Measurements from ENCODE around the gene GSN.

Gene GSN

GRCh38 chr9:121284733-121285451 lies 16.9 kb downstream of the GSN start:
- H3K27ac ChIP-seq, result no peak overlapping the region
- no peak for TF ChIP-seq CTCF (IDR thresholded peaks at IDR 0.05)
- no peak for TF ChIP-seq ZFX (IDR thresholded peaks at IDR 0.05; ENCODE audit: borderline replicate concordance)

GRCh38 chr9:121285835-121286687 lies 18.1 kb downstream of the GSN start:
- no peak for TF ChIP-seq ZFX (IDR thresholded peaks at IDR 0.05; ENCODE audit: borderline replicate concordance)
- TF ChIP-seq CTCF (IDR thresholded peaks at IDR 0.05), result no peak
- H3K27ac ChIP-seq, result peak overlapping the region; percentile 48

GRCh38 chr9:121286688-121286972 lies 18.7 kb downstream of the GSN start:
- peak overlapping the region; percentile 48 for H3K27ac ChIP-seq
- TF ChIP-seq CTCF (IDR thresholded peaks at IDR 0.05), result no peak
- TF ChIP-seq ZFX (IDR thresholded peaks at IDR 0.05; ENCODE audit: borderline replicate concordance), result no peak

GRCh38 chr9:121286973-121287741 lies 19.2 kb downstream of the GSN start:
- TF ChIP-seq ZFX (IDR thresholded peaks at IDR 0.05; ENCODE audit: borderline replicate concordance) (no peak), CTCF (IDR thresholded peaks at IDR 0.05) (no peak)
- peak overlapping the region; percentile 48 for H3K27ac ChIP-seq

GRCh38 chr9:121288673-121289025 lies 20.7 kb downstream of the GSN start:
- H3K27ac ChIP-seq, result no peak overlapping the region
- TF ChIP-seq CTCF (IDR thresholded peaks at IDR 0.05) (no peak), ZFX (IDR thresholded peaks at IDR 0.05; ENCODE audit: borderline replicate concordance) (no peak)

GRCh38 chr9:121289026-121289771 lies 21.2 kb downstream of the GSN start:
- TF ChIP-seq ZFX (IDR thresholded peaks at IDR 0.05; ENCODE audit: borderline replicate concordance), result no peak
- no peak for TF ChIP-seq CTCF (IDR thresholded peaks at IDR 0.05)
- no peak overlapping the region for H3K27ac ChIP-seq
